Stimulated activated CD4-positive, alpha-beta T cell treated with anti-CD3 and anti-CD28 coated beads, Interleukin-4, amount 100 ng/mL, for 48 hours (primary cell): ENCODE measurements around the gene CBFA2T3.

Experiments used
- DNase-seq, 2 donors: peaks; one replicate each; pipeline ENCODE4 v3.0.0-alpha.2; 2020; ENCODE audit warnings: low read depth in 2 of 2

Gene CBFA2T3

GRCh38 chr16:88976366-88977017 is 515 bp downstream of the CBFA2T3 start:
- DNase-seq = no peak

- DNase-seq = no peak
Observed at GRCh38 chr16:88975511-88976061, 1.4 kb downstream of the CBFA2T3 start.

GRCh38 chr16:88974916-88975215 is 2.1 kb downstream of the CBFA2T3 start:
- DNase-seq = no peak

GRCh38 chr16:88974080-88974915 is 2.7 kb downstream of the CBFA2T3 start:
- DNase-seq = no peak

GRCh38 chr16:88973415-88974050 is 3.5 kb downstream of the CBFA2T3 start:
- no peak for DNase-seq

GRCh38 chr16:88973007-88973410 is 4.0 kb downstream of the CBFA2T3 start:
- no peak for DNase-seq

- DNase-seq = no peak
Observed at GRCh38 chr16:88972349-88972748, 4.7 kb downstream of the CBFA2T3 start.

- DNase-seq = no peak
Observed at GRCh38 chr16:88971371-88972097, 5.5 kb downstream of the CBFA2T3 start.

GRCh38 chr16:88970539-88971065 is 6.4 kb downstream of the CBFA2T3 start:
- DNase-seq = no peak

GRCh38 chr16:88970050-88970449 is 7.0 kb downstream of the CBFA2T3 start:
- DNase-seq = no peak

- no peak for DNase-seq
Observed at GRCh38 chr16:88969361-88969831, 7.6 kb downstream of the CBFA2T3 start.

GRCh38 chr16:88968589-88969280 is 8.3 kb downstream of the CBFA2T3 start:
- no peak for DNase-seq

- no peak for DNase-seq
Observed at GRCh38 chr16:88967830-88968588, 9.0 kb downstream of the CBFA2T3 start.

- no peak for DNase-seq
Observed at GRCh38 chr16:88966986-88967829, 9.8 kb downstream of the CBFA2T3 start.

GRCh38 chr16:88965826-88966480 is 11.1 kb downstream of the CBFA2T3 start:
- DNase-seq = no peak

GRCh38 chr16:88965411-88965810 is 11.6 kb downstream of the CBFA2T3 start:
- no peak for DNase-seq

GRCh38 chr16:88964636-88965035 is 12.4 kb downstream of the CBFA2T3 start:
- DNase-seq = no peak

- DNase-seq = no peak
Observed at GRCh38 chr16:88963583-88963982, 13.4 kb downstream of the CBFA2T3 start.
